Measurements from ENCODE around the gene CMIP. TPM values are rescaled to one million over a fixed set of nuclear protein-coding genes. Genes with fewer than 3 reads are reported as not detected.
"Not testable (repeated sequence)": the region's sequence is repeated elsewhere in the genome, so short reads cannot be mapped to it uniquely, and the experiment has no call there.

Gene CMIP
- polyA plus RNA-seq, 1 donor from 2014 or later: 15.1 TPM

- H3K4me3 ChIP-seq (ENCODE audit: low read length): no peak overlapping the region
- no peak overlapping the region for H3K4me2 ChIP-seq (ENCODE audit: low read length)
- H3K9me2 ChIP-seq (ENCODE audit: insufficient read depth, low read length): no peaks in the 10 kb centered on the region
- no peak overlapping the region for H2AFZ ChIP-seq (ENCODE audit: low read depth, low read length)
- no peak overlapping the region for H3K9ac ChIP-seq (ENCODE audit: low read length)
- peaks cover 25% of the 10 kb centered on the region for H3K79me2 ChIP-seq (replicated peaks; ENCODE audit: insufficient read depth, low read length)
- H3K36me3 ChIP-seq (ENCODE audit: insufficient read depth, low read length): peaks cover 5% of the 10 kb centered on the region
- H3F3A ChIP-seq (ENCODE audit: insufficient read depth, low read length, poor library complexity, severe bottlenecking): no peaks in the 10 kb centered on the region
- TF ChIP-seq SMC3 (conservative IDR thresholded peaks at IDR 0.05; ENCODE audit: poor library complexity) (no peak), CTCF (IDR thresholded peaks at IDR 0.05; ENCODE audit: poor library complexity, severe bottlenecking) (no peak), REST (IDR thresholded peaks at IDR 0.05; ENCODE audit: borderline replicate concordance) (no peak), MXI1 (conservative IDR thresholded peaks at IDR 0.05; ENCODE audit: poor library complexity, severe bottlenecking) (no peak), POLR2AphosphoS5 (IDR thresholded peaks at IDR 0.05) (no peak), EP300 (conservative IDR thresholded peaks at IDR 0.05; ENCODE audit: poor library complexity, severe bottlenecking) (no peak), EZH2 (IDR thresholded peaks at IDR 0.05; ENCODE audit: borderline replicate concordance, insufficient read depth, low read length, poor library complexity, severe bottlenecking) (no peak), RAD21 (conservative IDR thresholded peaks at IDR 0.05) (no peak), TAF1 (IDR thresholded peaks at IDR 0.05; ENCODE audit: low read depth) (no peak)
- H4K20me1 ChIP-seq (ENCODE audit: insufficient read depth): no peaks in the 10 kb centered on the region
- H3K9me3 ChIP-seq (ENCODE audit: low read length): no peaks in the 10 kb centered on the region
- no peaks in the 10 kb centered on the region for H3K27me3 ChIP-seq (ENCODE audit: insufficient read depth, low read depth, low read length)
- H3K27ac ChIP-seq (ENCODE audit: low read length): no peak overlapping the region
Observed at GRCh38 chr16:81576696-81577095, 132.1 kb downstream of the CMIP start.

- not testable (repeated sequence) for H3K4me3 ChIP-seq (ENCODE audit: low read length); H3K27ac ChIP-seq (ENCODE audit: low read length); H3K9me3 ChIP-seq (ENCODE audit: low read length); H3K4me2 ChIP-seq (ENCODE audit: low read length); H3K36me3 ChIP-seq (ENCODE audit: insufficient read depth, low read length); H3F3A ChIP-seq (ENCODE audit: insufficient read depth, low read length, poor library complexity, severe bottlenecking); H3K9ac ChIP-seq (ENCODE audit: low read length); H3K27me3 ChIP-seq (ENCODE audit: insufficient read depth, low read depth, low read length); H4K20me1 ChIP-seq (ENCODE audit: insufficient read depth); H2AFZ ChIP-seq (ENCODE audit: low read depth, low read length); H3K9me2 ChIP-seq (ENCODE audit: insufficient read depth, low read length)
- peaks cover 25% of the 10 kb centered on the region for H3K79me2 ChIP-seq (replicated peaks; ENCODE audit: insufficient read depth, low read length)
Observed at GRCh38 chr16:81577272-81577671, 132.7 kb downstream of the CMIP start.

- peaks cover 19% of the 10 kb centered on the region for H3K79me2 ChIP-seq (replicated peaks; ENCODE audit: insufficient read depth, low read length)
- H3K27me3 ChIP-seq (ENCODE audit: insufficient read depth, low read depth, low read length): no peaks in the 10 kb centered on the region
- H3K9me2 ChIP-seq (ENCODE audit: insufficient read depth, low read length): no peaks in the 10 kb centered on the region
- no peaks in the 10 kb centered on the region for H3F3A ChIP-seq (ENCODE audit: insufficient read depth, low read length, poor library complexity, severe bottlenecking)
- no peak overlapping the region for H3K4me2 ChIP-seq (ENCODE audit: low read length)
- H3K27ac ChIP-seq (ENCODE audit: low read length): no peak overlapping the region
- H4K20me1 ChIP-seq (ENCODE audit: insufficient read depth): no peaks in the 10 kb centered on the region
- no peak overlapping the region for H3K4me3 ChIP-seq (ENCODE audit: low read length)
- H3K9ac ChIP-seq (ENCODE audit: low read length): no peak overlapping the region
- no peaks in the 10 kb centered on the region for H3K9me3 ChIP-seq (ENCODE audit: low read length)
- no peak overlapping the region for H2AFZ ChIP-seq (ENCODE audit: low read depth, low read length)
- H3K36me3 ChIP-seq (ENCODE audit: insufficient read depth, low read length): peaks cover 5% of the 10 kb centered on the region
- TF ChIP-seq RAD21 (conservative IDR thresholded peaks at IDR 0.05) (no peak), CTCF (IDR thresholded peaks at IDR 0.05; ENCODE audit: poor library complexity, severe bottlenecking) (no peak), EP300 (conservative IDR thresholded peaks at IDR 0.05; ENCODE audit: poor library complexity, severe bottlenecking) (no peak), SMC3 (conservative IDR thresholded peaks at IDR 0.05; ENCODE audit: poor library complexity) (no peak)
Observed at GRCh38 chr16:81578076-81578475, 133.5 kb downstream of the CMIP start.
